K562 (cell line): Measurements from ENCODE around the gene HOXA9. TPM values are rescaled to one million over a fixed set of nuclear protein-coding genes. Genes with fewer than 3 reads are reported as not detected.

Source experiments
- CHD7 ChIP-seq: fragments of 200-600 bp; sonication (generic); IDR thresholded peaks from one replicate; pipeline ENCODE4 v1.6.1; 2012; ENCODE audit warnings: mild to moderate bottlenecking, low read depth, low read length, inconsistent platforms
- ZNF311 ChIP-seq: fragments of 250-450 bp; sonication (Bioruptor Pico); IDR thresholded peaks from 2 replicates; pipeline ENCODE4 v1.4.0; 2020; ENCODE audit warnings: mild to moderate bottlenecking, moderate library complexity
- polyA plus RNA-seq, 8 experiments: library from polyadenylated mRNA; depleted of rRNA in 4 of 8; stranded (reverse) in 5 of 8; unstranded in 3 of 8; fragments of >200 nt; fragmentation: Nextera tagmentation in 2 of 8; fragmentation: Illumina TruSeq in 1 of 8; extraction: Ambion mirVana in 2 of 8; extraction: Trizol in 1 of 8; gene quantifications; 2 replicates each; pipeline versions ENCODE4 v1.2.1 to v1.2.3, GENCODE V29; 2011 to 2014; ENCODE audit warnings: inconsistent platforms in 1 of 8, missing spikeins in 1 of 8
- total RNA-seq, 7 experiments: library from RNA; depleted of rRNA in 6 of 7; stranded (reverse); fragments of >200 nt in 6 of 7; fragmentation: Illumina TruSeq in 2 of 7; extraction: Trizol in 2 of 7; gene quantifications; 2 replicates each; pipeline versions ENCODE4 v1.2.1 to v1.2.3, GENCODE V29; 2011 to 2021; ENCODE audit warnings: low replicate concordance in 1 of 7

The HOXA9 gene
- total and polyA plus RNA-seq, 9 of the 15 experiments (the other 6 are each of a cell fraction or from before 2014, with no cell fraction given): not detected

- TF ChIP-seq CHD7 (no peak), ZNF311 (CRISPR knock-in tag) (no peak)
Measured at GRCh38 chr7:27181795-27182275, 16.5 kb upstream of the HOXA9 start (continued).
